Smooth muscle cell (in vitro differentiated cells): ENCODE results near the gene NOM1. TPM values are rescaled to one million over a fixed set of nuclear protein-coding genes. Genes with fewer than 3 reads are reported as not detected.

Experiments used
- DNase-seq: peaks from one replicate; lab custom pipeline; 2025; ENCODE audit not compliant: unreplicated experiment; lab: John Stamatoyannopoulos, UW
- H2AFZ ChIP-seq: fragments of 200-600 bp; sonication (generic); 2 replicates; pipeline ENCODE4 v1.6.0; 2016; ENCODE audit warnings: antibody characterized with exemption, low read depth, mild to moderate bottlenecking
- H3F3A ChIP-seq: fragments of 200-600 bp; sonication (generic); 2 replicates; pipeline ENCODE4 v1.6.0; 2017; ENCODE audit warnings: antibody characterized with exemption, low read depth
- H3K27ac ChIP-seq: fragments of 200-600 bp; sonication (generic); 2 replicates; pipeline ENCODE4 v1.5.1; 2016; ENCODE audit warnings: low read depth, mild to moderate bottlenecking
- H3K27me3 ChIP-seq: fragments of 200-600 bp; sonication (generic); 2 replicates; pipeline ENCODE4 v1.6.1; 2016; ENCODE audit warnings: low read depth, mild to moderate bottlenecking
- H3K36me3 ChIP-seq: fragments of 200-600 bp; sonication (generic); 2 replicates; pipeline ENCODE4 v1.5.1; 2016; ENCODE audit warnings: low read depth
- H3K4me1 ChIP-seq: fragments of 200-600 bp; sonication (generic); 2 replicates; pipeline ENCODE4 v1.5.1; 2016; ENCODE audit warnings: low read depth
- H3K4me2 ChIP-seq: fragments of 200-600 bp; sonication (generic); 2 replicates; pipeline ENCODE4 v1.6.0; 2016; ENCODE audit warnings: mild to moderate bottlenecking
- H3K4me3 ChIP-seq: fragments of 200-600 bp; sonication (generic); 2 replicates; pipeline ENCODE4 v1.5.1; 2016; ENCODE audit warnings: mild to moderate bottlenecking
- H3K79me2 ChIP-seq: fragments of 200-600 bp; sonication (generic); 2 replicates; pipeline ENCODE4 v1.6.0; 2016; ENCODE audit warnings: low read depth, mild to moderate bottlenecking
- H3K9ac ChIP-seq: fragments of 200-600 bp; sonication (generic); 2 replicates; pipeline ENCODE4 v1.6.0; 2016; ENCODE audit warnings: low read depth
- H3K9me3 ChIP-seq: fragments of 200-600 bp; sonication (generic); replicated peaks from 2 replicates; pipeline ENCODE4 v1.5.1; 2016; ENCODE audit warnings: low read depth
- H4K20me1 ChIP-seq: fragments of 200-600 bp; sonication (generic); 2 replicates; pipeline ENCODE4 v1.6.0; 2016; ENCODE audit warnings: low read depth
- CTCF ChIP-seq: fragments of 200-600 bp; sonication (generic); IDR thresholded peaks from 2 replicates; pipeline ENCODE4 v1.5.1; 2017; ENCODE audit warnings: borderline replicate concordance, mild to moderate bottlenecking, antibody characterized with exemption; ENCODE audit not compliant: insufficient read depth, poor library complexity, severe bottlenecking
- WGBS: methylation state at CpG from one replicate; pipeline ENCODE4 v1.1.7; 2016; ENCODE audit warnings: low lambda C conversion rate; 5-methylcytosine and 5-hydroxymethylcytosine counted together
- polyA plus RNA-seq: library from polyadenylated mRNA; unstranded; fragments of >200 nt; fragmentation: Nextera tagmentation; extraction: Ambion mirVana; gene quantifications from 2 replicates; pipeline ENCODE4 v1.2.1, GENCODE V29; 2016
- total RNA-seq: library from RNA; depleted of rRNA; stranded (reverse); fragments of >200 nt; gene quantifications from 2 replicates; pipeline ENCODE4 v1.2.3, GENCODE V29; 2014

The NOM1 gene
- total and polyA plus RNA-seq, 2 experiments from 2014 or later, result 9.7 to 11.4 TPM

GRCh38 chr7:156964971-156965370 is 15.5 kb downstream of the NOM1 start:
- Histone ChIP-seq H3K27ac (no peak overlapping the region), H3F3A (no peaks in the 10 kb centered on the region), H3K4me1 (no peaks in the 10 kb centered on the region), H3K4me2 (no peak overlapping the region), H4K20me1 (peaks cover 13% of the 10 kb centered on the region), H3K27me3 (no peaks in the 10 kb centered on the region), H3K36me3 (peaks cover 23% of the 10 kb centered on the region), H2AFZ (no peak overlapping the region), H3K9me3 (no peaks in the 10 kb centered on the region), H3K79me2 (peaks cover 5% of the 10 kb centered on the region), H3K4me3 (no peak overlapping the region), H3K9ac (no peak overlapping the region)
- DNase-seq, result no peak
- no peak for TF ChIP-seq CTCF
- 98% methylated on average over 11 of the region's 11 CpGs for WGBS

- H2AFZ ChIP-seq, result no peak overlapping the region
- peaks cover 17% of the 10 kb centered on the region for H3K36me3 ChIP-seq
- no peaks in the 10 kb centered on the region for H3K79me2 ChIP-seq
- H3K9me3 ChIP-seq, result no peaks in the 10 kb centered on the region
- no peak overlapping the region for H3K4me3 ChIP-seq
- no peaks in the 10 kb centered on the region for H3F3A ChIP-seq
- no peak for TF ChIP-seq CTCF
- DNase-seq, result no peak
- 94% methylated on average over 8 of the region's 8 CpGs for WGBS
- no peaks in the 10 kb centered on the region for H3K27me3 ChIP-seq
- H3K4me1 ChIP-seq, result no peaks in the 10 kb centered on the region
- H3K4me2 ChIP-seq, result no peak overlapping the region
- H3K27ac ChIP-seq, result no peak overlapping the region
- peaks cover 3% of the 10 kb centered on the region for H4K20me1 ChIP-seq
- no peak overlapping the region for H3K9ac ChIP-seq
Measured at GRCh38 chr7:156966387-156966786, 16.9 kb downstream of the NOM1 start.

- H3K36me3 ChIP-seq, result peaks cover 13% of the 10 kb centered on the region
- H3K79me2 ChIP-seq, result no peaks in the 10 kb centered on the region
- no peaks in the 10 kb centered on the region for H3K27me3 ChIP-seq
- WGBS, result 97% methylated on average over 27 of the region's 27 CpGs
- H3K4me3 ChIP-seq, result no peak overlapping the region
- no peak overlapping the region for H3K27ac ChIP-seq
- no peaks in the 10 kb centered on the region for H3K4me1 ChIP-seq
- H3K4me2 ChIP-seq, result no peak overlapping the region
- no peaks in the 10 kb centered on the region for H4K20me1 ChIP-seq
- no peak overlapping the region for H2AFZ ChIP-seq
- TF ChIP-seq CTCF, result no peak
- no peaks in the 10 kb centered on the region for H3K9me3 ChIP-seq
- H3K9ac ChIP-seq, result no peak overlapping the region
- H3F3A ChIP-seq, result no peaks in the 10 kb centered on the region
- DNase-seq, result no peak
Measured at GRCh38 chr7:156968183-156968582, 18.7 kb downstream of the NOM1 start.

GRCh38 chr7:156969972-156970420 is 20.5 kb downstream of the NOM1 start:
- DNase-seq, result no peak
- Histone ChIP-seq H3K4me3 (no peak overlapping the region), H4K20me1 (no peaks in the 10 kb centered on the region), H3K9me3 (no peaks in the 10 kb centered on the region), H3F3A (no peaks in the 10 kb centered on the region), H3K36me3 (peaks cover 5% of the 10 kb centered on the region), H3K27ac (no peak overlapping the region), H3K4me2 (no peak overlapping the region), H3K27me3 (no peaks in the 10 kb centered on the region), H3K4me1 (no peaks in the 10 kb centered on the region), H3K79me2 (no peaks in the 10 kb centered on the region), H3K9ac (no peak overlapping the region), H2AFZ (no peak overlapping the region)
- WGBS, result 67% methylated on average over 3 of the region's 3 CpGs
- peak; percentile 52 for TF ChIP-seq CTCF
